ENCODE data around the gene ACTL8. TPM values are rescaled to one million over a fixed set of nuclear protein-coding genes. Genes with fewer than 3 reads are reported as not detected.

The ACTL8 gene
- total and polyA plus RNA-seq, 12 donors = not detected

GRCh38 chr1:17735348-17735747, 19.8 kb upstream of the ACTL8 start:
- H3K4me3 ChIP-seq = no peak overlapping the region
- TF ChIP-seq, protein P1, sequence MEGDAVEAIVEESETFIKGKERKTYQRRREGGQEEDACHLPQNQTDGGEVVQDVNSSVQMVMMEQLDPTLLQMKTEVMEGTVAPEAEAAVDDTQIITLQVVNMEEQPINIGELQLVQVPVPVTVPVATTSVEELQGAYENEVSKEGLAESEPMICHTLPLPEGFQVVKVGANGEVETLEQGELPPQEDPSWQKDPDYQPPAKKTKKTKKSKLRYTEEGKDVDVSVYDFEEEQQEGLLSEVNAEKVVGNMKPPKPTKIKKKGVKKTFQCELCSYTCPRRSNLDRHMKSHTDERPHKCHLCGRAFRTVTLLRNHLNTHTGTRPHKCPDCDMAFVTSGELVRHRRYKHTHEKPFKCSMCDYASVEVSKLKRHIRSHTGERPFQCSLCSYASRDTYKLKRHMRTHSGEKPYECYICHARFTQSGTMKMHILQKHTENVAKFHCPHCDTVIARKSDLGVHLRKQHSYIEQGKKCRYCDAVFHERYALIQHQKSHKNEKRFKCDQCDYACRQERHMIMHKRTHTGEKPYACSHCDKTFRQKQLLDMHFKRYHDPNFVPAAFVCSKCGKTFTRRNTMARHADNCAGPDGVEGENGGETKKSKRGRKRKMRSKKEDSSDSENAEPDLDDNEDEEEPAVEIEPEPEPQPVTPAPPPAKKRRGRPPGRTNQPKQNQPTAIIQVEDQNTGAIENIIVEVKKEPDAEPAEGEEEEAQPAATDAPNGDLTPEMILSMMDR (IDR thresholded peaks at IDR 0.05) = no peak
- TF ChIP-seq POLR2A (IDR thresholded peaks at IDR 0.05) = no peak
- H3K27me3 ChIP-seq = peaks cover 7% of the 10 kb centered on the region
- H3K4me1 ChIP-seq (replicated peaks in 1 of 2) = no peaks in the 10 kb centered on the region
- H3K9me3 ChIP-seq (replicated peaks in 1 of 3) = no peaks in the 10 kb centered on the region
- no peak for DNase-seq
- no peaks in the 10 kb centered on the region for H3K36me3 ChIP-seq (replicated peaks in 1 of 2)
- no peak overlapping the region for H3K27ac ChIP-seq
- intact Hi-C loops (cut with DNase I) = no loop called here
- WGBS, 4 donors = 78 to 88% (median 84%) methylated on average over 2 of the region's 2 CpGs

GRCh38 chr1:17735793-17736192, 19.3 kb upstream of the ACTL8 start:
- WGBS, 4 donors = 61 to 74% (median 63%) methylated on average over 7 of the region's 7 CpGs
- Histone ChIP-seq H3K4me1 (replicated peaks in 1 of 2) (no peaks in the 10 kb centered on the region), H3K36me3 (replicated peaks in 1 of 2) (no peaks in the 10 kb centered on the region), H3K27me3 (peaks cover 7% of the 10 kb centered on the region), H3K9me3 (replicated peaks in 1 of 3) (no peaks in the 10 kb centered on the region), H3K4me3 (no peak overlapping the region), H3K27ac (no peak overlapping the region)
- no peak for DNase-seq
- intact Hi-C loops (cut with DNase I) = no loop called here
- no peak for TF ChIP-seq POLR2A (IDR thresholded peaks at IDR 0.05)
- TF ChIP-seq, protein P1 (IDR thresholded peaks at IDR 0.05) = no peak

- Histone ChIP-seq H3K4me3 (no peak overlapping the region), H3K9me3 (replicated peaks in 1 of 3) (no peaks in the 10 kb centered on the region), H3K27ac (no peak overlapping the region), H3K27me3 (peaks cover 10% of the 10 kb centered on the region), H3K4me1 (replicated peaks in 1 of 2) (no peaks in the 10 kb centered on the region), H3K36me3 (replicated peaks in 1 of 2) (no peaks in the 10 kb centered on the region)
- no peak for TF ChIP-seq POLR2A (IDR thresholded peaks at IDR 0.05)
- TF ChIP-seq, protein P1 (IDR thresholded peaks at IDR 0.05) = no peak
- intact Hi-C loops (cut with DNase I) = no loop called here
- DNase-seq = no peak
- 81 to 87% (median 83%) methylated on average over 3 to 6 of the region's 6 CpGs for WGBS, 4 donors
Observed at GRCh38 chr1:17736625-17737024, 18.5 kb upstream of the ACTL8 start.

GRCh38 chr1:17739050-17739449, 16.1 kb upstream of the ACTL8 start:
- TF ChIP-seq POLR2A (IDR thresholded peaks at IDR 0.05) = no peak
- TF ChIP-seq, protein P1 (IDR thresholded peaks at IDR 0.05) = no peak
- Histone ChIP-seq H3K36me3 (replicated peaks in 1 of 2) (no peaks in the 10 kb centered on the region), H3K27me3 (peaks cover 10% of the 10 kb centered on the region), H3K4me3 (no peak overlapping the region), H3K27ac (no peak overlapping the region), H3K4me1 (replicated peaks in 1 of 2) (no peaks in the 10 kb centered on the region), H3K9me3 (replicated peaks in 1 of 3) (no peaks in the 10 kb centered on the region)
- intact Hi-C loops (cut with DNase I) = no loop called here
- DNase-seq = no peak
